ENCODE results near the gene RIMS4. TPM values are rescaled to one million over a fixed set of nuclear protein-coding genes. Genes with fewer than 3 reads are reported as not detected.

The RIMS4 gene
- total and polyA plus RNA-seq, 3 donors from 2014 or later, result 29.7 to 72.1 (median 32.1) TPM

DNA sequence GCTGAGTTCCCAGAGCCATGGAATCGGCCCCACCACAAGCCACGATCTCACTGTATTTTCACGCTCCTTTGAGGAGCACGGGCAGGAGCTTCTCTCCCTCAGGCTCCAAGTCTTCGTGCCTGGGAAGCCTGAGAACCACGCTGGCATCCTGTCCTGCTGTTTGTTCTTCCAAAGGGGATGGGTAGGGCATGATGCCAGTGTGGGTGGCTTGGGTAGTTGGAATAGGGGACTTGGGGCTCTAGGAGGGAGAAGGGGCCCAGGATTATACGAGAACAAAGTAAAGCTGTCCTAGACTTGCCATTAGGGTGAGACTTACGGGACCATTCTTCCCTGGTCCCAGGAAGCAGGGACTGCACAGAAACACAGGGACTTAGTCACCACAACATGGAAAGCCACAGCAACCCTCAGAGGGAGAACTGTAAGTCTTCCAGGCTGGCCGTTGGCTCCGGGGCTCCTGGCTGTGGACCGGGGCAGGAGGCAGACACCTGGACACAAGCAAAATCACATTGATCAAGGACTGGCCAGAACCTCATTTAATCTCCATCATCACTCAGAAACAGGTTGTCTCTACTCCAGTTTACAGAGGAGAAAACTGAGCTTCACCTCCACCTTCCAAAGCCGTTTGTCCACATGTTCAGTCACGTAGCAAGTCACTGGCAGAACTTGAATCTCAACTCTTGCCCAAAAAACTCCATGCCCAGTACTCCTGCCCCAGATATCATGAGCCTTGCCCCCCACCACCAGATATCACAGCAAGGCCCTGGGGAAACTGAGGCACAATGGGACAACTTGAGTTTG, 93.8 kb downstream of the RIMS4 start:
- Histone ChIP-seq H3K4me1 (peaks cover 26% of the 10 kb centered on the region), H3K36me3 (ENCODE audit: low read depth, missing control alignments) (no peaks in the 10 kb centered on the region), H3K9me3 (no peaks in the 10 kb centered on the region), H3K27ac (peak overlapping the region; percentile 57 to 58), H3K27me3 (no peaks in the 10 kb centered on the region), H3K4me3 (peak overlapping the region; percentile 18 to 29)
- DNase-seq, result no peak
- intact Hi-C loops (cut with DNase I; ENCODE audit: low total_unique reads), result no loop called here
- no peak for TF ChIP-seq POLR2A (IDR thresholded peaks at IDR 0.05)
- TF ChIP-seq, protein P1, sequence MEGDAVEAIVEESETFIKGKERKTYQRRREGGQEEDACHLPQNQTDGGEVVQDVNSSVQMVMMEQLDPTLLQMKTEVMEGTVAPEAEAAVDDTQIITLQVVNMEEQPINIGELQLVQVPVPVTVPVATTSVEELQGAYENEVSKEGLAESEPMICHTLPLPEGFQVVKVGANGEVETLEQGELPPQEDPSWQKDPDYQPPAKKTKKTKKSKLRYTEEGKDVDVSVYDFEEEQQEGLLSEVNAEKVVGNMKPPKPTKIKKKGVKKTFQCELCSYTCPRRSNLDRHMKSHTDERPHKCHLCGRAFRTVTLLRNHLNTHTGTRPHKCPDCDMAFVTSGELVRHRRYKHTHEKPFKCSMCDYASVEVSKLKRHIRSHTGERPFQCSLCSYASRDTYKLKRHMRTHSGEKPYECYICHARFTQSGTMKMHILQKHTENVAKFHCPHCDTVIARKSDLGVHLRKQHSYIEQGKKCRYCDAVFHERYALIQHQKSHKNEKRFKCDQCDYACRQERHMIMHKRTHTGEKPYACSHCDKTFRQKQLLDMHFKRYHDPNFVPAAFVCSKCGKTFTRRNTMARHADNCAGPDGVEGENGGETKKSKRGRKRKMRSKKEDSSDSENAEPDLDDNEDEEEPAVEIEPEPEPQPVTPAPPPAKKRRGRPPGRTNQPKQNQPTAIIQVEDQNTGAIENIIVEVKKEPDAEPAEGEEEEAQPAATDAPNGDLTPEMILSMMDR (IDR thresholded peaks at IDR 0.05), result no peak
- 80 to 88% methylated on average over 13 of the region's 13 CpGs for WGBS, 2 donors

DNA sequence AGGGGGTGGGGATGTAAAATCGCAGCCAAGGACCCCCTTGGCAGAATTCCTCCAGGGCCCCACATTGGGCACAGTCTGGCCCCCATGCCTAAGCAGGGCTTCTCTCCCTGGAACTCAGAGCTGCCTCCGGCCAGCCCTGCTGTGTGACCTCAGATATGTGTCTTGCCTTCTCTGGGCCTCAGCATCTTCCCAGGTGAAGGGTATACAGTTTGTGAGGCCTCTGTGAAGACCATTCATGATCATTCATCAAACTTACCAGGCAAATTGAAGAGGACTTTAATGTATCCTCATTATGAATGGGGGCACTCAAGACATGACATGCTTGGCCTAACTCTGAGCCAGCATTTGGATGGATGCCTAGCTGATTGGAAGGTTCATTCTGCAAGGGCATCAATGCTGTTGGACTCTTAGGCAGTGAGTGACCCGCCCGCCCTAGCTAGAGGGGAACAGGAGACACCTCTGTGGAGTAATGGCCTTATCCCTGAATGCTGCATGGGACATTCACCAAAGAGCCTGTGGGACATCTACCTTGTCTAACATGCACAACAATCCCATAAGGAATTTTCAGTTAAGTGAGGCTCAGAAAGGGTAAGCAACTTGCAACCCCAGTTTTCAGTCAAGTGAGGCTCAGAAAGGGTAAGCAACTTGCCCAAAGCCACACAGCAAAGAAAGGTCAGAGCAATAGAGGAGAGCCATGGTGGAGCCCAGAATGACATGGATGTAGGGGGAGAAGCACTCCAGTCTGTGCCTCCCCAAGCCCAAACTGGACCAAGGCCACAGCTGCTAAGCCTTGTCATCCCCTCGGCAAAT, 94.6 kb downstream of the RIMS4 start:
- peak overlapping the region; percentile 18 to 29 for H3K4me3 ChIP-seq
- intact Hi-C loops (cut with DNase I; ENCODE audit: low total_unique reads), result no loop called here

DNA sequence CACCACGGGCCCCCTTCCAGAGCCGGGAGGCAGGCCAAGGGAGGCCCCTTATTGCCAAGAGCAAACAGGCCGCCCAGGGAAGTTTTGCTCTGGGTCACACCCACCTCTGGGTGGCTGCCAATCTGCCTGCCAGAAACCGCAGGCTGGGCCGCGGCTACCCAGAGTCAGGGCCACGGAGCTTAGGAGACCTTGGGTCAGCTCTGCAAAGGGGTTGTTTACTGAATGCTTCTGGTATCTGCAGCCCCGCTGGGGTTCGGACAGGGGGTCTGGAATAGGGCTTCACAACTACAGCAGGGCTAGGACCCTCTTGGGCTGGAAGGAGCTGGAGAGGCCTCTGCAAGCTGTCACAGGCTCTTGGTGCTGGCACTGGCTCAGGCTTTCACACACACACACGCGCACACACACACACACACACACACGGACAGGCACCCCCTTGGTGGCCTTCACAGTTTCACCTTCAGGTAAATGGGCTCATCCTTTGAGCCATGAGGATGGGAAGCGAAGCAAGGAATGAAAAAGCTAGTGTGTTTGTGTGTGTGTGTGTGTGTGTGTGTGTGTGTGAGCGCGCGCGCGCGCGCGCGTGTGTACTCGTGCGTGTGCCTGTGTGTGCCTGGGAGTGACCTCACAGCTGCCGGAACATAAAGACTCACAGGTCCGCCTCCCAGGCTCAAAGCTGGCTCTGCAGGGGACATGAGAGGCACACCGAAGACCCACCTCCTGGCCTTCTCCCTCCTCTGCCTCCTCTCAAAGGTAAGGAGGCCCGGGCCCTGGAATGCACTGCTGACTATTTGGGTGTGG, 95.4 kb downstream of the RIMS4 start, which contains the start of gene CCN5:
CCN5 (plus strand) TSS at position 669 of the 798 bp plus-strand sequence; CDS start at position 691, 22 bp downstream.
- H3K27ac ChIP-seq, result peak within 1 kb of the TSS; percentile 57 to 79
- no peaks in the 10 kb centered on the region for H3K9me3 ChIP-seq
- 40 to 51% methylated on average over 8 to 26 of the region's 28 CpGs for WGBS, 2 donors
- peak within 1 kb of the TSS; percentile 18 to 29 for H3K4me3 ChIP-seq
- intact Hi-C loops (cut with DNase I; ENCODE audit: low total_unique reads), result no loop called here
- peak; percentile 88 for DNase-seq
- no peaks in the 10 kb centered on the region for H3K36me3 ChIP-seq (ENCODE audit: low read depth, missing control alignments)
- no peak for TF ChIP-seq POLR2A (IDR thresholded peaks at IDR 0.05)
- TF ChIP-seq, protein P1 (IDR thresholded peaks at IDR 0.05), result no peak
- H3K4me1 ChIP-seq, result peaks cover 18% of the 10 kb centered on the region
- no peaks in the 10 kb centered on the region for H3K27me3 ChIP-seq

More for the DNA sequence above, 94.6 kb downstream of the RIMS4 start:
- Histone ChIP-seq H3K9me3 (no peaks in the 10 kb centered on the region), H3K27ac (peak overlapping the region; percentile 57 to 58), H3K36me3 (ENCODE audit: low read depth, missing control alignments) (no peaks in the 10 kb centered on the region), H3K4me1 (peaks cover 23% of the 10 kb centered on the region), H3K27me3 (no peaks in the 10 kb centered on the region)
- 81 to 88% methylated on average over 2 to 5 of the region's 5 CpGs for WGBS, 2 donors
- no peak for DNase-seq
- no peak for TF ChIP-seq POLR2A (IDR thresholded peaks at IDR 0.05)
- TF ChIP-seq, protein P1 (IDR thresholded peaks at IDR 0.05), result no peak

DNA sequence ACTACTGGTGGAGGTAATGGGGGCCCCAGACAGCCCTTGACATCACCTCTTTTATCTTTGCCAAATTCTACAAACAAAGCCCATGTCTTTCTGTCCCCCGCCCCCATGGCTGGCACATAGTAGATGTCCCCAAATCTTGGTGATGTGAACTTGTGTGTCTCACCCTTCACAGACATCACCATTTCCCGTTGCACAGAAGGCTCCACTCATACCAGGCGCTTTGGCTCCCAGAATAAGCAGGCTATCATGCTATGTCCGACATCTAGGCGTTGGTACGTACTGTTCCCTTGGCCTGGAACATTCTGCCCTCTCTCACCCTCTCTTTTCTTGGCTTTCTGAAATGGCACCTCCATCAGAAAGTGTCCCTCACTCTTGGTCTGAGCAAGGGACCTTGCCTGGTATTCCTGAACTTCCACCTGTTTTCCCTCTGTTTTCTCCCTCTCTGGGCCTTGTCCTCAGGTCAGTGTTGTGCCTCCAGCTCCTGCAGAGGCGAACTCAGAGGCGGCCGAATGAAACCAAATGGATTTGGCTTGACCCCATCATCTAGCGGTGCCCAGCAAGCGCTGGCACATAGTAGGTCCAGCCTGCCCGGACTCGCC, 96.1 kb downstream of the RIMS4 start:
- no peaks in the 10 kb centered on the region for H3K9me3 ChIP-seq
- no peaks in the 10 kb centered on the region for H3K27me3 ChIP-seq
- H3K27ac ChIP-seq, result peak overlapping the region; percentile 14 to 79
- TF ChIP-seq, protein P1 (IDR thresholded peaks at IDR 0.05), result no peak
- no peak for TF ChIP-seq POLR2A (IDR thresholded peaks at IDR 0.05)
- intact Hi-C loops (cut with DNase I; ENCODE audit: low total_unique reads), result no loop called here
- no peaks in the 10 kb centered on the region for H3K36me3 ChIP-seq (ENCODE audit: low read depth, missing control alignments)
- H3K4me1 ChIP-seq, result peaks cover 18% of the 10 kb centered on the region
- no peak overlapping the region for H3K4me3 ChIP-seq
- peak; percentile 50 for DNase-seq
- 45 to 51% methylated on average over 10 to 12 of the region's 13 CpGs for WGBS, 2 donors

Data from testis (tissue), 3 donors.